HG03354 (cell line): ENCODE measurements around the gene PAGE2.
"Not testable (repeated sequence)": the region's sequence is repeated elsewhere in the genome, so short reads cannot be mapped to it uniquely, and the experiment has no call there.

Experiments used
- ATAC-seq: cut with Tn5 transposase; IDR thresholded peaks from one replicate; pipeline ENCODE4 v1.9.1; 2021; ENCODE audit warnings: mild to moderate bottlenecking; ENCODE audit not compliant: unreplicated experiment, poor library complexity, severe bottlenecking

Gene PAGE2, protein sequence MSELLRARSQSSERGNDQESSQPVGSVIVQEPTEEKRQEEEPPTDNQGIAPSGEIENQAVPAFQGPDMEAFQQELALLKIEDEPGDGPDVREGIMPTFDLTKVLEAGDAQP

DNA sequence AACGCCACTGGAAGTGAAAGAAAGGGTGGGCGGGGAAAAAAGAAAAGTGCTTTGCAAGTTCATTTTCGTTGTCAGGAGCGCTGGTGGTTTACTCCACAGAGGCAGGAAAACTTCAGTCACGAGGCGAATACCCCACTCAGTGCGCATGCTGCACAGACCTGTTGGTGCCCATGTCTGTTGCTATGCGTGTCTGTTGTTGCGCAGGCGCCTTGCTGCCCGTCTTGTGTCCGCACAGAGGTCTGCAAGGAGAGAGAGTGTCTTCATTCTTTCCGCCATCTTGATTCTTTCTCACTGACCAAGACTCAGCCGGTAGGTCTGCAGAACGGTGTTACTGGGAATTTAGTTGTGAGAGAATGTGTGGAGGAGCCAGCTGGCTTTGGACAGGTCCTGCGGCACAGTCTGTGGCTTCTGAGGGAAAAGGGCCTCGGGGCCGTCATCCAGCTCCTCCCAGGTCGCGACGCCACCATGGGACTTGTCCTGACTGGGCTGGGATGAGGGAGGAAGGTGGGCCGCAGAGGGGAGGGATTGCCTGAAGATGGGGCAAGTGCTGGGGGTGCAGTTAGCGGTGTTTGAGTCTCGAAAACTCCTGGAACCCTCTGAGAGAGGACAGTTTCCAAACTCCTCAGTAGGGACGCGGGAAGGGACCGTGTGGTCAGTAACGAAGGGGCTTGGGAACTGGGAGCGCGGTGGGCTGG is at the start of gene PAGE2:
Gene PAGE2, plus strand, starts transcription at position 224 of the 695 bp plus-strand sequence. CDS start 1,003 bp downstream, outside the sequence.
- ATAC-seq, result no peak

DNA sequence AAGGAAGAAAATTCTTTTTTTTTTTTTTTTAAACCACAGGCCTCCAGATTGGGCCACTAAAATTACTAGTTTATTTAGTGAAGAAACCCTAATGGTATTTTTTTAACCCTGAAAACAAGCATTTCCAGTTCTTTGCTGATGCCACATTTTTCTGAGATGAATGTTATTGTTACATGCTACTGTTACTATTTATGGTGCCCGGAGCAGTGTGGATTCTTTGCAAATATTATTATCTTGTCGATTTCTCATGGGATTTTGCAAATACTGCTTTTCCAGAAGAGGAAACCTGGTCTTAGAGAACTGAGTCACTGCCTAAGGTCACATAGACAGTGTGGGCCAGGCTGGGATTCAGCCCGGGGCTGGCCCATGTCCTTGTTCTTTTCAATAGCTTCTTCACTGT is 49.3 kb upstream of the PAGE2 start:
- ATAC-seq, result no peak

DNA sequence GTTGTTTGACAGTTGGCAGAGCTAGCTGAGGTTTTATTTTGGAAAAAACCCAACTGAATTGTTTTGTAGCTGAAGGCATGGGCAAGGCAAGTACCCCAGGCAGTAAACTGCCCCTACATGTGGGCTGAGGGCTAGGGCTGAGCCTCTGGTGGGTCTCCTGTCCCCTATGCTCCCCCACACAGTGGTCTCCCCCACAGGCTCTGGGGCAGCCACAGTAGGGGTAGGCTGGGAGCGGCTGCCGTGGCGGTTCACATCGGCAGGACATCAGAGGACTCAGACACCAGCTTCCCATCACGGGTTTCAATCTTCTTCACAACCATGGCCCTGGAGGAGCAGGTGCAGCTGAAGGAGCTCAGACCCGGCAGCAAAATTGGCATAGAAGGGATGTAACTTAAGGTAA is 47.3 kb upstream of the PAGE2 start:
- no peak for ATAC-seq

DNA sequence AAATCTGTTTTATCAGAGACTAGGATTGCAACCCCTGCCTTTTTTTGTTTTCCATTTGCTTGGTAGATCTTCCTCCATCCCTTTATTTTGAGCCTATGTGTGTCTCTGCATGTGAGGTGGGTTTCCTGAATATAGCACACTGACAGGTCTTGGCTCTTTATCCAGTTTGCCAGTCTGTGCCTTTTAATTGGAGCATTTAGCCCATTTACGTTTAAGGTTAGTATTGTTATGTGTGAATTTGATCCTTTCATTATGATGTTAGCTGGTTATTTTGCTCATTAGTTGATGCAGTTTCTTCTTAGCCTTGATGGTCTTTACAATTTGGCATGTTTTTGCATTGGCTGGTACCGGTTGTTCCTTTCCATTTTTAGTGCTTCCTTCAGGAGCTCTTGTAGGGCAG is 38.2 kb upstream of the PAGE2 start:
- not testable (repeated sequence) for ATAC-seq

DNA sequence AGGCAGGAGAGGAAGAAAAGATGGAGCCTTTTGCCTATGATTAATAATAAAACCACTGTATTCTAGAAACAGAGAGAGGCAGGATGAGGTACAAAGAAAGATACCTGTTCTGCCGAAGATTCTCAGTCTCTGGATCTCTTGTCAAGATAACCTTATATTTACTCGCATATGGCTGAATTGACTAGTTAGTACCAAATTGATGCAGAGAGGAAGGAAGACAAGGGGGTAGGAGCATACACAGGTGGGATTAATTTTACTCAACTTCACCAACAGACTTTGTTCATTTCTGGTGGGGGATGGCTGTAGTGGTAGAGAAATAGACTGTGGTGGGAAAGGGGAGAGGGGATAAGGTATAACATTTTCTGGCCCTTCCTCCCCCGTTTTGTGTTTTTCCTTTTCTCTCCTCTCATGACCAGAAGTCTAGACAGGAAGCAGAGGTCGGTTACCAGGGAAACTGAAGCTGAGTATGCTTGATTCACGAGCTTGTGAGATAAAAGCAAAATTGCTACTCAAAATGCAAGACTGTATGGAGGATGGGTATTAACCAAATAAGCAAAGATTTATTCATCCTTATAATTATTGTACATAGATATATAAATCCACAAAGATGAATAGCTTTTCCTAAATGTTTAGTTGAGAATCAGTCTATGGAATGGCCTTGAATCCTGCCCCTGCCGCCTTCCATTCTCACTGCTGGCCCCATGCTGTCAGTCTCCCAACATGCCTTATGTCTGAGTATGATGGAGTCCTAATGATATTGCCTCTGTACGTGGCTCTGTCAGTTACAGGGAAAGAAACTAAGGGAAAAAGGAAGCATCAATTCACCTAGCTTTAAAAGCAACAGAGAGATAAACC is 31.8 kb upstream of the PAGE2 start:
- no peak for ATAC-seq

DNA sequence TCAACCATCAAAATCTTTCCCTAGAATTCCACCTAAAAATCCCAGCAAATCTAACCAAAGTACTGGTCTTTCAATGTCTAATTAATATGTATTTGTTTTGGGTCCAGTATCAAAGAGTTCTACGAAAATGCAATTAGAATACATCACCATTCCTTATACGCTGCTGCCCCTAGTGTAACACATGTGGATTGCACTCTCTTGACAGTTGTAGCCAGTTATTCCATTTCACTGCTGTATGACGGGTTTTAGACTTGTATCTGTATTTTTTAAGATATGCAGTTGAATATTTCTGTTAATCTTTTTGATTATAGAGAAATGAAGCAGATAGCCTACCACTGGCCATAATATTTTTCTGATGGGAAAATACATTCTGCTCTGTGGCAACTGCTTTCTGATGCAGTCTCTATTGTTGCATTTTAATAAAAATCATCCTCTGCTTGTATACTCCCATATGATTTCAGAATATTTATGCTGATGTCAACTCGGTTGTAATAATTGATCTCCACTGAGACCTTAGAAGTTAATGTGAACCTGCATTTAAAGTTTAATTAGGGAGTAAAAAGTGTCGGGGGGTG is 31.1 kb upstream of the PAGE2 start:
- peak; percentile 66 for ATAC-seq

DNA sequence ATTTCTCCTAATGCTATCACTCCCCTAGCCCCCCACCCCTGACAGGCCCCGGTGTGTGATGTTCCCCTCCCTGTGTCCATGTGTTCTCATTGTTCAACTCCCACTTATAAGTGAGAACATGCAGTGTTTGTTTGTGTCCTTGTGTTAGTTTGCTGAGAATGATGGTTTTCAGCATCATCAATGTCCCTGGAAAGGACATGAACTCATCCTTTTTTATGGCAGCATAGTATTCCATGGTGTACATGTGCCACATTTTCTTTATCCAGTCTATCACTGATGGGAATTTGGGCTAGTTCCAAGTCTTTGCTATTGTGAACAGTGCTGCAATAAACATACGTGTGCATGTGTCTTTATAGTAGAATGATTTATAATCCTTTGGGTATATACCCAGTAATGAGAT is 21.6 kb upstream of the PAGE2 start:
- not testable (repeated sequence) for ATAC-seq

DNA sequence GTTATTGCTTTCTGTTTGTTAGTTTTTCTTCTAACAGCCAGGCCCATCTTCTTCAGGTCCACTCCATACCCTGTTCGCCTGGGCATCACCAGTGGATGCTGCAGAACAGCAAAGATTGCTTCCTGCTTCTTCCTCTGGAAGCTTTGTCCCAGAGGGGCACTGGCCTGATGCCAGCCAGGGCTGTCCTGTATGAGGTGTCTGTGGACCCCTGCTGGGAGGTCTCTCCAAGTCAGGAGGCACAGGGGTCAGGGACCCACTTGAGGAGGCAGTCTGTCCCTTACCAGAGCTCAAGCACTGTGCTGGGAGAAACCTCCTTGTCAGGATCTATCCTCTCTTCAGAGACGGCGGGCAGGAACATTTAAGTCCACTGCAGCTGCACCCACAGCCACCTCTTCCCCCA is 16.5 kb upstream of the PAGE2 start:
- no peak for ATAC-seq

DNA sequence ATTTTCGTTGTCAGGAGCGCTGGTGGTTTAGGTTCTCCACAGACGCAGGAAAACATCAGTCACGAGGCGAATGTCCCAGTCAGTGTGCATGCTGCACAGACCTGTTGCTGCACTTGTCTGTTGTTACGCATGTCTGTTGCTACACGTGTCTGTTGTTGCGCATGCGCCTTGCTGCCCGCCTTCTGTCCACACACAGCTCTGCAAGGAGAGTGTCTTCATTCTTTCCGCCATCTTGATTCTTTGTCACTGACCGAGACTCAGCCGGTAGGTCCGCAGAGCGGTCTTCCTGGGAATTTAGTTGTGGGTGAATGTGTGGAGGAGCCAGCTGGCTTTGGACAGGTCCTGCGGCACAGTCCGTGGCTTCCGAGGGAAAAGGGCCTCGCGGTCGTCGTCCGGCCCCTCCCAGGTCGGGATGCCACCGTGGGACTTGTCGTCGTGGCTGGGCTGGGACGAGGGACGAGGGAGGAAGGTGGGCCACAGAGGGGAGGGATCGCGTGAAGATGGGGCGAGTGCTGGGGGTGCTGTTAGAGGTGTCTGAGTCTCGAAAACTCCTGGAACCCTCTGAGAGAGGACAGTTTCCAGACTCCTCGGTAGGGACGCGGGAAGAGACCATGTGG is 13.9 kb upstream of the PAGE2 start, which contains the start of gene PAGE2B:
Gene PAGE2B, plus strand, starts transcription at position 180 of the 617 bp plus-strand sequence. CDS start 1,012 bp downstream, outside the sequence.
- no peak for ATAC-seq

DNA sequence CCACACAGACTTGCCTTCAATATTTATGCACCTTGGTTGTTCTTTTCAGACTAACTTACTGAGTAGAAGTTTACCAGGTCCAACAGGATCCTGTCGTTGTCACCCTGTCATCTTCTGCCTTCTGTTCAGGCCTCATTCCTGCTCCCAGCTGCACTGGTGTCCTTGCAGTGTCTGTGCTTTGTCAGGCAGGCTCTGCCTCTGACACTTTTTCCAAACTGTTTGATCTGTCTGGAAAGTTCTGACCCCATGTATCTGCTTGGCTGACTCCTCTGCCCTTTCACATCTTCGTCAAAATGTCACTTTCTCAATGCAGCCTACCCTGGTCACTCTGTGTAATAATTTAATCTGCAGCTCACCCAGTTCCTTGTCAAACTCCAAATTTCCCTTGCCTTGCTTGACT is 9.9 kb downstream of the PAGE2 start:
- no peak for ATAC-seq

DNA sequence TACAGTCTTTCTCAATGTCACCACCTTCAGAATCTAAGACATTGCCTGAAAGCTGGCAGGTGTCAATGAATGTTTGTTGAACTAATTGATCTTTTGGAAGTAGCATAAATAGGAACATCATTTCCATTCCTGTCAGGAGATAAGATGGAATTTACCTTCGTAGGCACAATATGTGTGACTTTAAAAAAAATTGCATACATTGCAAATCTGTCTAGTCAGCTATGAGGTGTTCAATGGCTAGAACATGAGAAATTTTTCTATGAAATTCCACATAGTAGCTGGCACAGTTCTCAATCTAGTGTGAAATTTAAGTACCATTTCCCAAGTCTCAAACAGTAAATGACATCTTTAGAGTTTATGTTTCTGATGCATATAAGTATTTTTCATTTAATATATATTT is 10.3 kb downstream of the PAGE2 start:
- no peak for ATAC-seq

DNA sequence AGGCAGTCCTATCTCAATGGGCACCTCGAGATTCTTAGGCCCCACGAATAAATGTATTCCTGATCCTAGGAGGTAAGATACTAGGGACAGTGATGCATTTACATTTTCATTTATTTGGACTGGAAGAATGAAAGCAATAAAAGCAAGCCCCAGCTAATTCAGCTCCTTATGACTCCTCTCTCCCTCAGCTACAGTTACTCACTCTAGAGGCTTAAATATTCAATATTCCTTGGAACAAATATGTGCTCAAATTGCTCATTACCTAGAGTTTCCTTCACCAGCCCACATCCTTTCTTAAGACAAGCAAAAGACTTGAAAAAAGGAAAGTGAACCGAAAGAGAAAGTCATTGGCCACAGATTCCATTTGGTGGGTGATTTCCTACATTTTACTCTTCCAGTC is 13.9 kb downstream of the PAGE2 start:
- ATAC-seq, result no peak

DNA sequence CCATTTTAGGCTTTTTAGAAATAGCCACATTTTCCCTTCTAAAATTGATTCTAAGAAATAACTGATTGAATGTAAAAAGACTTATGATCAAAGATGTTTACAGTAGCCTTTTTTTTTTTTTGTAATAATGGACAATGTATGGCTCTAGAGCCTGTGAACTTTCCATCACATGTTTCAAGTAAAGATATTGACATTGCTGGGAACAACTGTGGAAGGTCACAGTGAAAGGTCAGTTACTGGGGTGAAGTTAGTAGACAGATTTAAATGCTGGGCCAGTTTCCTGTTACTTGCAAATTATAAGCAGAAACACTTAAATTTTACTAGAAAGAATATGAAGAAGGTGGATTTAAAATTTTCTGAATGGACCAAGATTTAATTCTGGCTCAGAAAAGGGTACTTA is 18.4 kb downstream of the PAGE2 start:
- ATAC-seq, result no peak

DNA sequence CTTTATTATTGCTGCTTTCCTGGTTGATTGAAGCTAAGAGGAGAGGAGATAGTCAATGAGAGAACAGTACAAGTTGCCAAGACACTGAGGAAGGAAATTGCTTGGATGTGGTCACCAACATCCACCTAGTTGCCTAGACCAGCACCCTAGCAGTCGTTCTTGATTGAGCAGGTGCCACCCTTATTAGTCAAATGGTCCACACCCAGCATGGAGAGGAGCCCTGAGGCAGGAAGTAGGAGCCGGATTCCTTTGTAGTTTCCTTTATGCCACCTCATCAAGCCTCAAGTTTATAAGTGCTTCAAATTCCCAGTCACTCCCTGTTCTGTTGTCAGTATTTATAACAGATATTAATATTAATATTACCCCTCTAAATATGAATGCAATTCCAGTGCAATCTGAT is 19.1 kb downstream of the PAGE2 start:
- no peak for ATAC-seq

DNA sequence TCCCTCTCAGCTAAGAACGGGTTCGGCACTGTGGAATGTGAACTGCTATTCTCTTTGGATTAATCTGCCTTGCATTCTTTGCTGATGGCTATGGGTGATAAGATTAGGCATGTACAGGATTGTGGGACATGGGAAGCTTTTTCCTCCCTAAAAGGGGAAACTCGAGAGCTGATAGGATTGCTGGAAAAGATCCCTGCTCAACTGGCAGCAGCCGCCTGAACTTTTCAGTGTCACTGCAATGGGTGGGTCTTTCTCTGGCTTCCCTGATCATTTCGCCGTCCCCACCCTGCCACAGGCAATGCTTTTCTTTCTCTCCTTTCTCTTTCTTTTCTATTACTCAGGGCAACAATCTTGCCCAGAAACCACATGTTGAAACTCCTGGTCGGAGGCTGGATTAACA is 20.5 kb downstream of the PAGE2 start:
- ATAC-seq, result no peak

DNA sequence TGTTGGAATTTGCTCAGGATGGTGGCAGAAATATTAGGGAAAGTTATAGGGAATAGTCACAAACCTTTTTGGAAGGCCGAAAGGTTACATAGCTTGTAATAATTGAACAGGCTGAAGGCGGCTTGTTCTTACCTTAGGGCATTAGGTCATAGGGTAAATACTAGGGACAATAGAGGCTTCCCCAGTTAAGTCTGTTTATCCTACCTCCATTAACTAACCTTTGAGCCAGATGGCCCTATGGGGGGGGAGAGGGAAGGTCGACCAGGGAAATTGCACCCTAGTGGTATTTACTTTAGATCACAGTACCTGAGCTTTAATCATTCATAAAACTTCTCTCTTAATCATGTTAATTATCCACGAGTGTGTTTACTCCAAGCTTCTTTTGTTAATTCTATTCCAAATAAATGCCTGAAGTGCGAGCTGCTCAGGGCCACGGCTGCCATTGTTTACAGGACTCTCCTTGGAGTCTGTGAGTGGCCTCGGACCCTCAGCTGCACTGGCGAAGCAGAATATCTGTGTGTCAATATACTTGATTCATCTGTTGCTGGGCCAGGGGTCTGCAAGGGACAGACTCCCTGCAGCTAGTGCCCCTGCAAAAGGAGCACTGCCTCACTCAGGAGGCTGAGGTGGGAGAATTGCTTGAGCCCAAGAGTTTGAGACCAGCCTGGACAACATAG is 22.9 kb downstream of the PAGE2 start:
- ATAC-seq, result no peak

DNA sequence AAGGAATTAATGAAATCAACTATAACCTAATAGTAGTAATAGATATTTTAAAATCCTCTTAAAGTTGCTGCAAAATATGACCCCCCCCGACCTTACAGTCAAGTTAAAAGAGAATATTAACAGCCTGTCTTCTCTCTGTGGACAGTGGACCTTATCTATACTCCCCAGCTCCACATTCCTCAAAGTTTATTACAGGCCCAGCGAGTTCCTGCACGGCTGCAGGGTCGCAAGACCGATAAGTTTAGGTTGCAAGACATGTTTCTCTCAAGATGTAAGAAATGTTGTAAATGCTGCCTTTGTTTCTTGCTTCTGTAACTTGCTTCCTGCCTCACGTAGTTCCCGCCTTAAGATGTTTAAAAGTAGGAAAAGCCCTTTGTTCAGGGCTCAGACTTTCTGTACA is 27.8 kb downstream of the PAGE2 start:
- ATAC-seq, result not testable (repeated sequence)

DNA sequence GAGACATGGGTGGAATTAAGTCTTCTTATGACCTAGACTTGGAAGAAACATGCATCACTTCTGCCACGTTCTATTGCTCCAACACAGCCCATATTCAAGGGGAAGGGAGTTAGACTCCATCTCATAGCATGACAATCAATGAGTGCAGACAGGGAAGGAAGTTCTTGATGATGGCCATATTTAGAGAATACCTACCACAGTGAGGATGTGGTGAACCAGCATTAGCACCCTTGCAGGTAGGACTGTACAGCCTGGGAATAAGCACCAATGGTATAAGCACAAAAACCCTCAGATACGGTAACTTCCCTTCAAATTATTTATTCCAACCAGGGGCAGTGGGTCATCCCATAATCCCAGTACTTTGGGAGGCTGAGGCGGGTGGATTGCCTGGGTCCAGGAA is 29.8 kb downstream of the PAGE2 start:
- ATAC-seq, result no peak

DNA sequence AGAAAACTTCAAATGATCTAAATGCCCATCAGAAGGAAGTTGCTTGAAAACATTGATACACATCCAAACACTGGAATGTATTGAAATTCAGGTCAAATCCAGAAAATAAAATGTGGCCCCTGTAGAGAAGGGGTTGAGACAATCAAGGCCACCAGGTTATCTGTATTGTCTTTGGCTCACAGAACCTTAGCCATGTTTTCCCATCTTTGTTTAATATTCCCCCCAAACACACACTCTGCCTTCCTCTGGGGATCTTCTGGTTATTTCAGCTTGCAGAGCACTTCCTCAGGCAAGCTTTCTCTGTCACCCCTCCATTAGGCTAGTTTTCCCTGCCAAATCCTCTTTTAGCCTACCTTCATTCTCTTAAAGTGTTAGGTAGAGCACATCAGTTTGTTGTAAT is 30.5 kb downstream of the PAGE2 start:
- ATAC-seq, result no peak

DNA sequence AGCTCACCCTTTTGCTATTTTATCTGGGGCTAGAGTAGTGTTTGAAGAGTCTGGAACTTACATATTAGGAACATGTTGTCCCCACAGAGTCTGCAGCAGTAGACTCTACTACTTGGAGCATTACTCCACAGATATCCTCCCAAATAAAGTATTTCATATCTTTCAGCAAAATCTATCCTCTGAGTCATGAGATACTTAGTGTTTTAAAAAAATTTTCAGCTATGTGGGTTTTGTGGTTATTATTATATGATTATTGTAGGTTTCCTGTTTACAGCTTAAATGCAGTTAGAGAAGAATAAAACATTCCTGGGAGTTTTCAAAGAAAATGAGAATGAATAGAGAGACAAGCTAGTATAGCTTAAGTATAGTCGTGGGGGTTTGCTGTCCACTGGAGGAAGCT is 30.9 kb downstream of the PAGE2 start:
- ATAC-seq, result no peak
